Upper lobe of left lung (tissue), 6 donors: ENCODE measurements around the gene IL33. TPM values are rescaled to one million over a fixed set of nuclear protein-coding genes. Genes with fewer than 3 reads are reported as not detected.

ENCODE experiments used
- ATAC-seq, 2 donors: fragments of 200-7000 bp; cut with Tn5 transposase; one replicate each; pipeline ENCODE4 v1.9.1; 2022; ENCODE audit warnings: mild to moderate bottlenecking in 2 of 2, moderate library complexity in 2 of 2; ENCODE audit not compliant: low FRiP score in 2 of 2
- DNase-seq, 2 donors: peaks; one replicate each; pipeline ENCODE4 v3.0.0-alpha.2; 2019 to 2020
- H3K27ac ChIP-seq, 4 donors: fragments of 200-600 bp; sonication (generic); one replicate each; pipeline ENCODE4 v1.5.1; 2016 to 2019
- H3K27me3 ChIP-seq, 4 donors: fragments of 200-600 bp; sonication (generic); one replicate each; pipeline ENCODE4 v1.5.1; 2017 to 2019
- H3K36me3 ChIP-seq, 4 donors: fragments of 200-600 bp; sonication (generic); one replicate each; pipeline ENCODE4 v1.5.1; 2016 to 2019
- H3K4me1 ChIP-seq, 4 donors: fragments of 200-600 bp; sonication (generic); one replicate each; pipeline ENCODE4 v1.5.1; 2018 to 2019
- H3K4me3 ChIP-seq, 4 donors: fragments of 200-600 bp; sonication (generic); one replicate each; pipeline ENCODE4 v1.5.1; 2017 to 2019; ENCODE audit warnings: mild to moderate bottlenecking in 2 of 4, moderate library complexity in 1 of 4
- H3K9me3 ChIP-seq, 4 donors: fragments of 200-600 bp; sonication (generic); one replicate each; pipeline ENCODE4 v1.5.1; 2018 to 2019
- EP300 ChIP-seq, 4 donors: sonication (generic); formaldehyde crosslinking; IDR thresholded peaks; one replicate each; pipeline ENCODE4 v1.5.1; 2017; ENCODE audit warnings: antibody characterized with exemption in 4 of 4, control low read depth in 2 of 4
- POLR2A ChIP-seq, 4 donors: fragments of 450-650 bp; IDR thresholded peaks; one replicate each; pipeline ENCODE4 v1.5.1; 2016 to 2017; ENCODE audit warnings: antibody characterized with exemption in 4 of 4, mild to moderate bottlenecking in 2 of 4
- POLR2AphosphoS5 ChIP-seq, 2 donors: sonication (generic); formaldehyde crosslinking; IDR thresholded peaks; one replicate each; pipeline ENCODE4 v1.5.1; 2017; ENCODE audit warnings: antibody characterized with exemption in 2 of 2
- WGBS, 2 donors: methylation state at CpG; one replicate each; pipeline ENCODE4 v1.1.5; 2017 to 2018; 5-methylcytosine and 5-hydroxymethylcytosine counted together
- total RNA-seq, 6 donors: library from RNA; depleted of rRNA in 4 of 6; stranded (reverse); fragments of >200 nt in 4 of 6; gene quantifications; one replicate each; pipeline versions ENCODE4 v1.1.0 to v1.2.1, GENCODE V29; 2016 to 2021
- TF ChIP-seq, protein P1 (sequence below), 6 experiments: fragments of 450-650 bp in 4 of 6; fragments of 200-600 bp in 2 of 6; sonication (generic) in 2 of 6; IDR thresholded peaks; one replicate each; pipeline ENCODE4 v1.5.1; 2016 to 2019; ENCODE audit warnings: antibody characterized with exemption in 6 of 6
- donor health status: DM: no; HTN: no; CAD: no; lungs with moderate emphysema.
- donor health status: DM: no; HTN: yes; CAD: no; lungs with severe emphysema.

IL33 gene
- total RNA-seq, 6 donors from 2014 or later: 4.2 to 60.6 (median 19.3) TPM

DNA sequence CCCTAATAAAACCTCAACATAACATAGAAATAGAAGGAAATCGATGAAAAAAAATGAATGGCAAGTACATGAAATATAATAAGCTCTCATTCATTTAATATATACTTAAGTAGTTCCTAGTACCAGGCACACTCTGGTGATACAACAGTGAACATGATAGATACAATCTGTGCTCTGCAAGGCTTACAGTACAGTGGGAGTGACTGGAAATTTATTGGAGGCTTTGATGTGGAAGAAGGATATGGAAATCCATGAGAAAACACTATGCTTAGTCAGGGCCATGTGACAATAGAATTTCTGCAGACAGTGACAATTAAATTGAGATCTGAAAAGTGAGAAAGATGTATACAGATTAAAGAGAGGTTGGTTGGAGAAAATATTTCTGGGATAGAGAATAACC, 32.0 kb upstream of the IL33 start:
- Histone ChIP-seq H3K27me3 (no peaks in the 10 kb centered on the region), H3K9me3 (no peaks in the 10 kb centered on the region), H3K27ac (no peak overlapping the region), H3K4me3 (no peak overlapping the region), H3K36me3 (no peaks in the 10 kb centered on the region), H3K4me1 (peaks cover 6 to 11% (median 9%) of the 10 kb centered on the region in 4 donors)
- WGBS, 2 donors: 80 to 91% methylated on average over 1 of the region's 1 CpG
- no peak for TF ChIP-seq POLR2AphosphoS5 (IDR thresholded peaks at IDR 0.05)
- no peak for TF ChIP-seq EP300 (IDR thresholded peaks at IDR 0.05)
- no peak for TF ChIP-seq POLR2A (IDR thresholded peaks at IDR 0.05)
- TF ChIP-seq, protein P1, sequence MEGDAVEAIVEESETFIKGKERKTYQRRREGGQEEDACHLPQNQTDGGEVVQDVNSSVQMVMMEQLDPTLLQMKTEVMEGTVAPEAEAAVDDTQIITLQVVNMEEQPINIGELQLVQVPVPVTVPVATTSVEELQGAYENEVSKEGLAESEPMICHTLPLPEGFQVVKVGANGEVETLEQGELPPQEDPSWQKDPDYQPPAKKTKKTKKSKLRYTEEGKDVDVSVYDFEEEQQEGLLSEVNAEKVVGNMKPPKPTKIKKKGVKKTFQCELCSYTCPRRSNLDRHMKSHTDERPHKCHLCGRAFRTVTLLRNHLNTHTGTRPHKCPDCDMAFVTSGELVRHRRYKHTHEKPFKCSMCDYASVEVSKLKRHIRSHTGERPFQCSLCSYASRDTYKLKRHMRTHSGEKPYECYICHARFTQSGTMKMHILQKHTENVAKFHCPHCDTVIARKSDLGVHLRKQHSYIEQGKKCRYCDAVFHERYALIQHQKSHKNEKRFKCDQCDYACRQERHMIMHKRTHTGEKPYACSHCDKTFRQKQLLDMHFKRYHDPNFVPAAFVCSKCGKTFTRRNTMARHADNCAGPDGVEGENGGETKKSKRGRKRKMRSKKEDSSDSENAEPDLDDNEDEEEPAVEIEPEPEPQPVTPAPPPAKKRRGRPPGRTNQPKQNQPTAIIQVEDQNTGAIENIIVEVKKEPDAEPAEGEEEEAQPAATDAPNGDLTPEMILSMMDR (IDR thresholded peaks at IDR 0.05): no peak
- ATAC-seq (no peak), DNase-seq (no peak)

DNA sequence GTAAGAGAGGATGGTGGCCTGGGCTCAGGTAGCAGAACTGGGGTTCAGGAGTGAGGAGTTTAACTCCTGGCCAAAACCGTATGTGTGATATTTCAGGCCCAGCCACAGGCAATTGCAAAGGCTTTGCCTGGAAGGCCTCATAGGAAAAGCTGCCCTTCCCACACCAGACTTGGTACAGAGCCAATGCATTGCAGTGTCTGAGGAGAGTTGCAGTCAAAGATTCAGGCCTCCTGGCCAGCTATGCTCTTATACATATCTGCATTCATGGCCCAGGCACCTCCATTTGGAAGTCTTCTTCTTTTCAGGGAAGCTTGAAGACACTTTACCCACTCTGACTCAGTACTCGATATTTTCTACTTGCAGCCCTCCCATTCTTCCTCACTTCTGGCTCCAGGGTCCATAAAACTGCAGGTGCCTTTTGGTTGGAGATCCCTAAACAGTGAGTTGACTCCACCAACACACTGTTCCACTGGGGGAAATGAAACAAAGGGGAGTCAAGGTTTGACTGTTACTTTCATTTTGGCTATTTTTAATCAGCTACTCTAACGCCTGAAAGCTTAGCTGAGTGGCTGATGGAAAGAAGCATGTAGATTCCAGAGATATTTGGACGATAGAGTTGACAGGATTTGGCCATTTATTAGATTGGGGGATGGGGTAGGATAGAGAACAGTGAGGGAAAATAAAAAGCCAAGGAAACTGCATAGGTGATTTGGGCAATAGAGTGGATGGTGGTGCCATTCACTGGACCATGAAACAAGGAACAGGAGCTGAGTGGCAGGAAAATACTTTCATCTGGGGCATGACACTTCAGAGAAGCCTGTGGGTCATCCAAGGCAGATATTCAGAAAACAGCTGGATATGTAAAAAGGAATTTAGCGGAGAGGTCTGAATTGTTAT, 30.6 kb upstream of the IL33 start:
- TF ChIP-seq POLR2AphosphoS5 (IDR thresholded peaks at IDR 0.05) (no peak), POLR2A (IDR thresholded peaks at IDR 0.05) (no peak), EP300 (IDR thresholded peaks at IDR 0.05) (no peak)
- TF ChIP-seq, protein P1 (IDR thresholded peaks at IDR 0.05): no peak
- ATAC-seq (peak; percentile 19 to 54), DNase-seq (no peak)
- H3K4me3 ChIP-seq: no peak overlapping the region
- H3K9me3 ChIP-seq: no peaks in the 10 kb centered on the region
- H3K4me1 ChIP-seq: peaks cover 6 to 11% (median 9%) of the 10 kb centered on the region in 4 donors
- H3K27ac ChIP-seq: peak overlapping the region in 1 of 4 donors; percentile 20
- no peaks in the 10 kb centered on the region for H3K27me3 ChIP-seq
- no peaks in the 10 kb centered on the region for H3K36me3 ChIP-seq
- WGBS, 2 donors: 55 to 64% methylated on average over 5 of the region's 5 CpGs

DNA sequence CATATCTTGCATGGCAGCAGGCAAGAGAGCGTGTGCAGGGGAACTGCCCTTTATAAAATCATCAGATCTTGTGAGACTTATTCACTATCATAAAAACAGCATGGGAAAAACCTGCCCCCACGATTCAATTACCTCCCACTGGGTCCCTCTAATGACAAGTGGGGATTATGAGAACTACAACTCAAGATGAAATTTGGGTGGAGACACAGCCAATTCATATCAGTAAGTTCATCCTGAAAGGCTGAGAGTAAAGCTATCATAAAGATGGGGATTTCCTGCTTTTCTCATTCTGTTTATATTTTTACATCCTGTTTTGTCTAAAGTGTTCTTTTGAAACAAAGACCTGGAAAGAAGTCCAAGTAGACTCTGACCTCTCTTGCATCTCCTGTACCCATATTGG, 28.9 kb upstream of the IL33 start:
- Histone ChIP-seq H3K27me3 (no peaks in the 10 kb centered on the region), H3K4me1 (peaks cover 6 to 11% (median 9%) of the 10 kb centered on the region in 4 donors), H3K36me3 (no peaks in the 10 kb centered on the region), H3K4me3 (no peak overlapping the region), H3K27ac (peak overlapping the region in 1 of 4 donors; percentile 39), H3K9me3 (no peaks in the 10 kb centered on the region)
- ATAC-seq: no peak
- TF ChIP-seq POLR2AphosphoS5 (IDR thresholded peaks at IDR 0.05) (no peak), POLR2A (IDR thresholded peaks at IDR 0.05) (no peak), EP300 (IDR thresholded peaks at IDR 0.05) (no peak)
- TF ChIP-seq, protein P1 (IDR thresholded peaks at IDR 0.05): no peak
- DNase-seq: no peak
- 64 to 74% methylated on average over 2 of the region's 2 CpGs for WGBS, 2 donors

DNA sequence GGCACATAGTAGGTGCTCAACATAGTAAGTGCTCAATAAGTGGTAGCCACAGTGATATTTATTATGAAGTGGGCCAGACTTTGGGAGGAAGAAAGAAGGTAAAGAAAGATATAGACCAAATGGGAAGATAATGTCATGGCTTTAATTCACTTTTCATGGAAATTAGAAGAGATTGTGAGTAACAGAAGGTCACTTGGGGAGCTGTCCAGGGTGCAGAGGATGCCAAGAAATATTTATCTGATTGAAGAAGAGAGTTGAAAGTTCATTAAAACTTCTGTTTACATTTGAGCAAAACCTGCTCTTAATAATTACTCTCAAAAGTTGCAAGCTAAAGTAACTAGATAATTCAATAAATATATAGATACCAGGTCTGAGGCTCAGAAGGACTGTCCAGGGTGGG, 28.3 kb upstream of the IL33 start:
- no peaks in the 10 kb centered on the region for H3K36me3 ChIP-seq
- H3K27ac ChIP-seq: no peak overlapping the region
- ATAC-seq (no peak), DNase-seq (no peak)
- TF ChIP-seq POLR2A (IDR thresholded peaks at IDR 0.05): no peak
- TF ChIP-seq EP300 (IDR thresholded peaks at IDR 0.05): no peak
- H3K4me1 ChIP-seq: peaks cover 6 to 11% (median 9%) of the 10 kb centered on the region in 4 donors
- no peaks in the 10 kb centered on the region for H3K27me3 ChIP-seq
- H3K4me3 ChIP-seq: no peak overlapping the region
- no peaks in the 10 kb centered on the region for H3K9me3 ChIP-seq

DNA sequence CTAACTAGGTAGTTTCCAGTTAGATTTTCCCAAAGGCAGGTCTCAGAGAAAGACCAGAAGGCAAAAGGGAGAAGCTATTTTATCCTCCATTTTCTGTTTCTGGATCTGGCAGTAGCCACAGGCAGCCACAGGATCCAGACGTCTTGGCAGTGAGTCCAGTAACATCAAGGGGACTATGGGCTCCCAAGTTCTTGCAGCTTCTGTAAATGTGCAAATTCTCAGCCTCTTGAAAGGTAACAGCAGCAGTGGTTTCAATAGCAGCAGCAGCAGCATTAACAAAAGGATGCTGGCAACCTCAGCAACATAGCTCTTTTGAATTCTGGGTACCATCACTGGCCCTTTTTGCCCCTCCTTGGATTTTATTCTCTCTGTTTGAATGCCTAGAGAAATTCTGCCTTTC, 27.1 kb upstream of the IL33 start:
- Histone ChIP-seq H3K4me1 (peaks cover 6 to 11% (median 9%) of the 10 kb centered on the region in 4 donors), H3K4me3 (no peak overlapping the region), H3K9me3 (no peaks in the 10 kb centered on the region), H3K27ac (no peak overlapping the region), H3K36me3 (no peaks in the 10 kb centered on the region), H3K27me3 (no peaks in the 10 kb centered on the region)
- TF ChIP-seq POLR2A (IDR thresholded peaks at IDR 0.05): no peak
- TF ChIP-seq EP300 (IDR thresholded peaks at IDR 0.05): no peak
- TF ChIP-seq, protein P1 (IDR thresholded peaks at IDR 0.05): no peak
- no peak for TF ChIP-seq POLR2AphosphoS5 (IDR thresholded peaks at IDR 0.05)
- DNase-seq (no peak), ATAC-seq (no peak)
- 14 to 55% methylated on average over 1 of the region's 1 CpG for WGBS, 2 donors
